ENCODE data around the gene CACNA2D3.

The CACNA2D3 gene

DNA sequence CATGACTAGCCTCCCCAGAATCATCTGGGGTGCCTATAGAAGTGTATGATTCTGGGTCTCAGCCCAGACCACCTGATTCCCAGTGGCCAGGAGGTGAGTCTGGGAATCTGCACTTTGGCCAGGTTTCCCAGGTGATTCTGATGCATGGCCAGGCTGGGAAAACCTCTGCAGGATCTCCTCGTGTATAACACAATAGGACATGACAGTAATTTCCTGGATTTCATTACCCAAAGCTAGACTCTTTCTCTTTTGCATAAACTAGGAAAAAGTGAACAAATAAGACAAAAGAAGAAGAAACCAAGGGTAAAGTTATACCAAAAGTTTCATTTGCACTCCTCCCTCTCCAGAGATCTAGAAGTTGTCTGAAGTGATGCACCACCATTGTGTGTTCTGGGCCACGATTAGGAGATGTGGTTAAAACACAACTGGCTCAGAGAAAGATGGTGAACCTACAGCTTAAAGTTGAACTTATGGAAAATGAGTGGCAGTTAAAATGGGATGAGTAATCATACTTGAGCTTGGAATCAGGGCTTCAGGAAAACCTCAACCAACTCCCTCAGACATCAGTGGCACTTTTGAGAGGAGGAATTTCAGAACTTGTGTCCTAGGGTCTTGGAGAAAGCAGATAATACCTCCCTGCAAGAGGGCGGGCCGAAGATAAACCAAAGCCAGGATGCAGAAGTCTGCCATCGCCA is 914.7 kb downstream of the CACNA2D3 start:
- FAIRE-seq, result no peak
- no peak for DNase-seq (ENCODE audit: insufficient read length, low spot score)
- TF ChIP-seq SPI1 (IDR thresholded peaks at IDR 0.05; ENCODE audit: low read depth, low read length) (no peak), POU2F2 (IDR thresholded peaks at IDR 0.05; ENCODE audit: low read depth, low read length) (no peak), PAX5 (IDR thresholded peaks at IDR 0.05; ENCODE audit: insufficient read depth, low read length, severe bottlenecking) (no peak), TAF1 (IDR thresholded peaks at IDR 0.05; ENCODE audit: low read depth, low read length) (no peak), POLR2A (IDR thresholded peaks at IDR 0.05; ENCODE audit: low read depth, low read length) (no peak), POLR2AphosphoS5 (IDR thresholded peaks at IDR 0.05; ENCODE audit: low read depth, low read length) (no peak)

GRCh38 chr3:55042591-55042990 is 920.2 kb downstream of the CACNA2D3 start:
- no peak for TF ChIP-seq PAX5 (IDR thresholded peaks at IDR 0.05; ENCODE audit: insufficient read depth, low read length, severe bottlenecking)
- TF ChIP-seq SPI1 (IDR thresholded peaks at IDR 0.05; ENCODE audit: low read depth, low read length), result no peak
- no peak for TF ChIP-seq TAF1 (IDR thresholded peaks at IDR 0.05; ENCODE audit: low read depth, low read length)
- TF ChIP-seq POLR2A (IDR thresholded peaks at IDR 0.05; ENCODE audit: low read depth, low read length), result no peak
- TF ChIP-seq POU2F2 (IDR thresholded peaks at IDR 0.05; ENCODE audit: low read depth, low read length), result no peak
- no peak for TF ChIP-seq POLR2AphosphoS5 (IDR thresholded peaks at IDR 0.05; ENCODE audit: low read depth, low read length)
- FAIRE-seq, result no peak

DNA sequence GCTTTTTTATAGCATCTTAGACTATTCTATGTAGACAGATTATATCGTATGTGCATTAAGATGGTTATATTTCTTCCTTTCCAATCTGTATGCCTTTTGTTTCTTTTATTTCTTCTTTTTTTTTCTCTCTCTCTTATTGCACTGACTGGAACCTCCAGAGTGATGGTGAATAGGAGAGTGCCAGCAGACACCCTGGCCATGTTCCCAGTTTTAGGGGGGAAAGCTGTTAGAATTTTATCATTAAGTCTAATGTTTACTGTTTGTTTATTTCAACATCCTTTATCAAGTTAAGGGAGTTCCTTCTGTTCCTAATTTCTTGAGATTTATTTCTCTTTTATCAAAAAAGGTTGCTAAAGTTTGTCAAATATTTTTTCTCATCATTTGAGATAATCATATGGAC is 922.1 kb downstream of the CACNA2D3 start:
- DNase-seq (ENCODE audit: insufficient read length, low spot score) (no peak), FAIRE-seq (no peak)
- no peak for TF ChIP-seq POU2F2 (IDR thresholded peaks at IDR 0.05; ENCODE audit: low read depth, low read length)
- TF ChIP-seq SPI1 (IDR thresholded peaks at IDR 0.05; ENCODE audit: low read depth, low read length), result no peak
- TF ChIP-seq POLR2A (IDR thresholded peaks at IDR 0.05; ENCODE audit: low read depth, low read length), result no peak
- TF ChIP-seq PAX5 (IDR thresholded peaks at IDR 0.05; ENCODE audit: insufficient read depth, low read length, severe bottlenecking), result no peak
- no peak for TF ChIP-seq TAF1 (IDR thresholded peaks at IDR 0.05; ENCODE audit: low read depth, low read length)
- TF ChIP-seq POLR2AphosphoS5 (IDR thresholded peaks at IDR 0.05; ENCODE audit: low read depth, low read length), result no peak

More at GRCh38 chr3:55042591-55042990, 920.2 kb downstream of the CACNA2D3 start:
- DNase-seq (ENCODE audit: insufficient read length, low spot score), result no peak

- FAIRE-seq, result no peak
Measured at GRCh38 chr3:55059027-55059629, 936.8 kb downstream of the CACNA2D3 start.

DNA sequence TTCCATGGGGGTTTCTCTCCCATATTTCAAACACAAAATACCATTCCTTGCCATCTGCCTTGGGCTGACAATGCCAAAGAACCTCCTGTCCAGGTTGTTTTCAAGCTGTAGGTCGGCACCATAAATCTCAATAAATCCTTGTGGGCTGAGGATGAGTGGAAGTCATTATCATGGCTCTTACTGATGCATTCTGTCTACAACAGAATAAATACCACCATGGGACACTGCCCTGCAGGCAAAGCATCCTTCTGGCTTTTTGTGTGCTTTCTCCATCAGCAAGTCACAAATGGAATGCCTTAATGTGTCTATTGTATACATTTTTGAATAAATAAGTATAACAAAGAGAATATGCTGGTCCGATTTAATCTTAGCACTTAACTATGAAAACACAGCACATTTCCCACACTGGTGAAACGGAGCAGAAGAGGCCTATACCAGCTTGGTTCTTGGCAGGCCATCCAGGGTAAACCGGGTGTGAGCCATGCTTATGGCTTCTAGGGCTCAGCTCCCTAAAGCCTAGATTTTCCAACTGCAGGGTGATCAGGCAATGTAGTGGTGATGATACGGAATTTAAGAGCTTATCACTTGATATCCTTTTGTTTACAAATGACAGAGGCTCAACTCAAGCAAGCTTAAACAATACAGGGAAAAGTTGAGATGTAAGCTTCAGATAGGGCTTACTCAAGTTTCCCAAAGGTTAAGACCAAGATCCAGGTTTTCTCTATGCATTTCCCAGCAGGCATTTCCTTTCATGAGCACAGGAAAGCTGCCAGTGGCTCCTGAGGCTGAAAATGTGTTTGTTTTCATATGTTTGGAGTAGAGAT is 938.8 kb downstream of the CACNA2D3 start:
- DNase-seq (ENCODE audit: insufficient read length, low spot score), result no peak
- TF ChIP-seq PAX5 (IDR thresholded peaks at IDR 0.05; ENCODE audit: insufficient read depth, low read length, severe bottlenecking), result no peak
- no peak for TF ChIP-seq TAF1 (IDR thresholded peaks at IDR 0.05; ENCODE audit: low read depth, low read length)
- TF ChIP-seq SPI1 (IDR thresholded peaks at IDR 0.05; ENCODE audit: low read depth, low read length), result no peak
- no peak for TF ChIP-seq POU2F2 (IDR thresholded peaks at IDR 0.05; ENCODE audit: low read depth, low read length)
- TF ChIP-seq POLR2AphosphoS5 (IDR thresholded peaks at IDR 0.05; ENCODE audit: low read depth, low read length), result no peak
- TF ChIP-seq POLR2A (IDR thresholded peaks at IDR 0.05; ENCODE audit: low read depth, low read length), result no peak
- no peak for FAIRE-seq

More at GRCh38 chr3:55059027-55059629, 936.8 kb downstream of the CACNA2D3 start:
- DNase-seq (ENCODE audit: insufficient read length, low spot score), result no peak
- TF ChIP-seq POLR2AphosphoS5 (IDR thresholded peaks at IDR 0.05; ENCODE audit: low read depth, low read length) (no peak), POLR2A (IDR thresholded peaks at IDR 0.05; ENCODE audit: low read depth, low read length) (no peak), POU2F2 (IDR thresholded peaks at IDR 0.05; ENCODE audit: low read depth, low read length) (no peak), SPI1 (IDR thresholded peaks at IDR 0.05; ENCODE audit: low read depth, low read length) (no peak), TAF1 (IDR thresholded peaks at IDR 0.05; ENCODE audit: low read depth, low read length) (no peak), PAX5 (IDR thresholded peaks at IDR 0.05; ENCODE audit: insufficient read depth, low read length, severe bottlenecking) (no peak)

DNA sequence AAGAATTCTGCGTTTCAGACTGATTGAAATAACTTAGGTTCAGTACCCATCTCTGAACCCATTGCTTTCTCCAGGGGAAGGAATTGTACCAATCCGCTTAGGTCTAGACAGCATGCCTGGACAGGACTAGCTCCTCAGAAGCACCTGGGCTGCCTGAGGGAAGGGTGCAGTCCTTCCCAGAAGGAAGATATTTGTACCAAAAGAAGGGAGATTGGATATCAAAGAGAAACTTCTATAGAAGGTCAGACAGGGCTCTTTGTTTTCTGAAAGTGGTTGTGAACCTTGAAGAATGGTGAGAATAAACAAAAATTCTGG is 939.3 kb downstream of the CACNA2D3 start:
- TF ChIP-seq PAX5 (IDR thresholded peaks at IDR 0.05; ENCODE audit: insufficient read depth, low read length, severe bottlenecking) (no peak), TAF1 (IDR thresholded peaks at IDR 0.05; ENCODE audit: low read depth, low read length) (no peak), POLR2AphosphoS5 (IDR thresholded peaks at IDR 0.05; ENCODE audit: low read depth, low read length) (no peak), POU2F2 (IDR thresholded peaks at IDR 0.05; ENCODE audit: low read depth, low read length) (no peak), POLR2A (IDR thresholded peaks at IDR 0.05; ENCODE audit: low read depth, low read length) (no peak), SPI1 (IDR thresholded peaks at IDR 0.05; ENCODE audit: low read depth, low read length) (no peak)
- DNase-seq (ENCODE audit: insufficient read length, low spot score) (no peak), FAIRE-seq (no peak)

DNA sequence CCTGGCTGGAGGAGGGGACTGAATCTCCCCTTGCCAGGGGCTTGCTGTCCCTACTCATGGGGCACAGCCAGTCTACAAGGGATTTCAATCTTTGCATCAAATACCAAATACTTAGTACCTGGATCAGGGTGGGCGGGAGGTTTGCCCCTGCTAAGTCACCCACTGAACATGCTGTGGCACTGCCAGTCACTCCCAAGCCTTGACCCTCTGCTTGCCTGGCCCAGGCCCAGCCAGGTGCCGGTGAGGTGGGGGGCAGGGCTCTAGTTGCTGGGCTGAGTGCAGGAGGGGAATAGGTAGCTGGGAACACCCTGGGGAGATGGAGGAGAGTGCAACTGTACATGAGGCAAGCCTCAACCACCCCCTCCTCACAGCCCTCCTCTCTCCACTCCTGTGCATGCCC is 941.8 kb downstream of the CACNA2D3 start:
- FAIRE-seq (no peak), DNase-seq (ENCODE audit: insufficient read length, low spot score) (no peak)
- TF ChIP-seq POLR2AphosphoS5 (IDR thresholded peaks at IDR 0.05; ENCODE audit: low read depth, low read length), result no peak
- no peak for TF ChIP-seq TAF1 (IDR thresholded peaks at IDR 0.05; ENCODE audit: low read depth, low read length)
- TF ChIP-seq POLR2A (IDR thresholded peaks at IDR 0.05; ENCODE audit: low read depth, low read length), result no peak
- no peak for TF ChIP-seq SPI1 (IDR thresholded peaks at IDR 0.05; ENCODE audit: low read depth, low read length)
- no peak for TF ChIP-seq PAX5 (IDR thresholded peaks at IDR 0.05; ENCODE audit: insufficient read depth, low read length, severe bottlenecking)
- no peak for TF ChIP-seq POU2F2 (IDR thresholded peaks at IDR 0.05; ENCODE audit: low read depth, low read length)

- DNase-seq (ENCODE audit: insufficient read length, low spot score), result no peak
- no peak for FAIRE-seq
- TF ChIP-seq POLR2A (IDR thresholded peaks at IDR 0.05; ENCODE audit: low read depth, low read length), result no peak
- TF ChIP-seq POLR2AphosphoS5 (IDR thresholded peaks at IDR 0.05; ENCODE audit: low read depth, low read length), result no peak
- no peak for TF ChIP-seq SPI1 (IDR thresholded peaks at IDR 0.05; ENCODE audit: low read depth, low read length)
- no peak for TF ChIP-seq TAF1 (IDR thresholded peaks at IDR 0.05; ENCODE audit: low read depth, low read length)
- no peak for TF ChIP-seq POU2F2 (IDR thresholded peaks at IDR 0.05; ENCODE audit: low read depth, low read length)
- no peak for TF ChIP-seq PAX5 (IDR thresholded peaks at IDR 0.05; ENCODE audit: insufficient read depth, low read length, severe bottlenecking)
Measured at GRCh38 chr3:55065331-55065730, 943.0 kb downstream of the CACNA2D3 start.

DNA sequence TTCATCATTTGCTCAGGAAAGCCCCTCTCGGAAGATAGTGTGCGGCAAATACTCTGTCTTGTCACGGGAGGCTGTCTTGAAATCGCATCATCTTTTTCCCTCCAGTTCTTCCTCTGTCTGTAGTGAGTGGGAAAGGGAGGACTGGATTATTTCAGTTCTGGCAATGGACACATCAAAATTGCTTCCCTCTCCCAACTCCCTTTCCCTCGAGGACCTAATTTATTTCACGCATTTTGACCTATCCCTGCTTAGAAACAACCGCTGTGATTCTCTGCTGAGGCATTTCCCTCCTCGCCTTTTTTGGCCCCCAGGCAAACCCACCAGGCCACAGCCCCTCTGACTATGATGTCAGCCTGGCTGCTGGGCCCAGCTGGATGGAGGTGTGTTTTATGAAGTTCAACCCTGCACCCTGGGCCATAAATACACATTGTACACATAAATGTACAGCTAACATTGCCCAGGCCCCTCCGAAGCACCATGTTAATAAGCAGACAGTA is 944.2 kb downstream of the CACNA2D3 start:
- no peak for DNase-seq (ENCODE audit: insufficient read length, low spot score)
- no peak for FAIRE-seq

More for the DNA sequence above, 944.2 kb downstream of the CACNA2D3 start:
- no peak for TF ChIP-seq POLR2A (IDR thresholded peaks at IDR 0.05; ENCODE audit: low read depth, low read length)

Measured in GM12891 (cell line).